SJCRH30 (cell line): ENCODE results near the gene ZNF213. TPM values are rescaled to one million over a fixed set of nuclear protein-coding genes. Genes with fewer than 3 reads are reported as not detected.

Source experiments
- DNase-seq, 2 experiments: peaks; one replicate each; pipeline ENCODE4 v3.0.0-alpha.2; 2015 to 2020
- H3K27ac ChIP-seq: fragments of 250-450 bp; sonication (Bioruptor Pico); 2 replicates; pipeline ENCODE4 v1.5.1; 2020; ENCODE audit warnings: mild to moderate bottlenecking, moderate library complexity
- H3K27me3 ChIP-seq: fragments of 250-450 bp; sonication (Bioruptor Pico); 2 replicates; pipeline ENCODE4 v1.5.1; 2020; ENCODE audit warnings: mild to moderate bottlenecking, moderate library complexity
- H3K36me3 ChIP-seq: fragments of 250-450 bp; sonication (Bioruptor Pico); 2 replicates; pipeline ENCODE4 v1.5.1; 2020; ENCODE audit warnings: mild to moderate bottlenecking, moderate library complexity
- H3K4me1 ChIP-seq: fragments of 250-450 bp; sonication (Bioruptor Pico); 2 replicates; pipeline ENCODE4 v1.5.1; 2020; ENCODE audit warnings: mild to moderate bottlenecking, moderate library complexity
- H3K4me3 ChIP-seq: fragments of 250-450 bp; sonication (Bioruptor Pico); 2 replicates; pipeline ENCODE4 v1.5.1; 2020; ENCODE audit warnings: mild to moderate bottlenecking, moderate library complexity
- H3K9me3 ChIP-seq: fragments of 250-450 bp; sonication (Bioruptor Pico); replicated peaks from 2 replicates; pipeline ENCODE4 v1.5.1; 2020; ENCODE audit warnings: mild to moderate bottlenecking, moderate library complexity
- total RNA-seq: library from RNA; depleted of rRNA; stranded (reverse); fragments of >200 nt; shearing (Covaris generic); gene quantifications from 2 replicates; pipeline ENCODE4 v1.2.3, GENCODE V29; 2014

ZNF213 gene
- total RNA-seq, 1 experiment from 2014 or later, result 2.5 TPM

GRCh38 chr16:3096362-3096761, 38.5 kb upstream of the ZNF213 start:
- Histone ChIP-seq H3K27ac (no peak overlapping the region), H3K36me3 (no peaks in the 10 kb centered on the region), H3K4me1 (peaks cover 25% of the 10 kb centered on the region), H3K9me3 (no peaks in the 10 kb centered on the region), H3K4me3 (no peak overlapping the region), H3K27me3 (no peaks in the 10 kb centered on the region)
- DNase-seq, result no peak

- Histone ChIP-seq H3K36me3 (no peaks in the 10 kb centered on the region), H3K4me1 (peaks cover 24% of the 10 kb centered on the region), H3K27ac (peak overlapping the region; percentile 29; the same call in 1 of the 2 replicates), H3K9me3 (no peaks in the 10 kb centered on the region), H3K4me3 (no peak overlapping the region), H3K27me3 (no peaks in the 10 kb centered on the region)
- DNase-seq, result no peak
These were observed 37.6 kb upstream of the ZNF213 start for GRCh38 chr16:3097266-3097665.

- Histone ChIP-seq H3K4me1 (peaks cover 18% of the 10 kb centered on the region), H3K4me3 (no peak within 1 kb of the TSS), H3K27me3 (no peaks in the 10 kb centered on the region), H3K9me3 (no peaks in the 10 kb centered on the region), H3K36me3 (no peaks in the 10 kb centered on the region), H3K27ac (no peak within 1 kb of the TSS)
- no peak for DNase-seq
These were observed 36.1 kb upstream of the ZNF213 start, which contains the start of gene ZSCAN10 for GRCh38 chr16:3098459-3099394. TSS of gene ZSCAN10 (minus strand) at chr16:3099294. CDS start at chr16:3092937, 6,357 bp downstream.

- H3K36me3 ChIP-seq, result no peaks in the 10 kb centered on the region
- H3K27ac ChIP-seq, result no peak overlapping the region
- no peaks in the 10 kb centered on the region for H3K9me3 ChIP-seq
- no peak for DNase-seq
- H3K4me3 ChIP-seq, result no peak overlapping the region
- no peaks in the 10 kb centered on the region for H3K27me3 ChIP-seq
- H3K4me1 ChIP-seq, result peaks cover 18% of the 10 kb centered on the region
These were observed 35.5 kb upstream of the ZNF213 start for GRCh38 chr16:3099395-3099731.

- DNase-seq, result no peak
- Histone ChIP-seq H3K36me3 (no peaks in the 10 kb centered on the region), H3K27ac (no peak overlapping the region), H3K9me3 (no peaks in the 10 kb centered on the region), H3K27me3 (no peaks in the 10 kb centered on the region), H3K4me1 (peaks cover 18% of the 10 kb centered on the region), H3K4me3 (no peak overlapping the region)
These were observed 34.9 kb upstream of the ZNF213 start for GRCh38 chr16:3099732-3100499.

GRCh38 chr16:3101018-3101840, 33.6 kb upstream of the ZNF213 start:
- Histone ChIP-seq H3K4me1 (peaks cover 20% of the 10 kb centered on the region), H3K27ac (no peak overlapping the region), H3K27me3 (no peaks in the 10 kb centered on the region), H3K36me3 (no peaks in the 10 kb centered on the region), H3K4me3 (no peak overlapping the region), H3K9me3 (no peaks in the 10 kb centered on the region)
- DNase-seq, result no peak

- H3K27ac ChIP-seq, result no peak overlapping the region
- no peaks in the 10 kb centered on the region for H3K36me3 ChIP-seq
- DNase-seq, result peak in 1 of 2 experiments; percentile 65
- H3K4me1 ChIP-seq, result peaks cover 20% of the 10 kb centered on the region
- H3K4me3 ChIP-seq, result no peak overlapping the region
- H3K9me3 ChIP-seq, result no peaks in the 10 kb centered on the region
- no peaks in the 10 kb centered on the region for H3K27me3 ChIP-seq
These were observed 32.9 kb upstream of the ZNF213 start for GRCh38 chr16:3101841-3102470.

GRCh38 chr16:3106205-3106928, 28.5 kb upstream of the ZNF213 start:
- Histone ChIP-seq H3K27ac (peak overlapping the region; percentile 67), H3K4me3 (peak overlapping the region; percentile 75), H3K36me3 (no peaks in the 10 kb centered on the region), H3K4me1 (peaks cover 10% of the 10 kb centered on the region), H3K9me3 (no peaks in the 10 kb centered on the region), H3K27me3 (no peaks in the 10 kb centered on the region)
- DNase-seq, result peak; percentile 92 to 93

GRCh38 chr16:3112058-3112880, 22.6 kb upstream of the ZNF213 start, which contains the start of gene ZNF205:
TSS of gene ZNF205 (plus strand) at chr16:3112586. CDS start at chr16:3113431, 845 bp downstream.
- DNase-seq, result peak; percentile 83 to 86
- H3K27ac ChIP-seq, result peak within 1 kb of the TSS; percentile 96
- peak within 1 kb of the TSS; percentile 68 for H3K4me3 ChIP-seq

GRCh38 chr16:3112881-3113574, 21.8 kb upstream of the ZNF213 start:
- peaks cover 16% of the 10 kb centered on the region for H3K4me1 ChIP-seq
- H3K4me3 ChIP-seq, result peak overlapping the region; percentile 68
- DNase-seq, result peak; percentile 44 to 54
- H3K27ac ChIP-seq, result peak overlapping the region; percentile 96
- H3K36me3 ChIP-seq, result peaks cover 17% of the 10 kb centered on the region
- H3K9me3 ChIP-seq, result no peaks in the 10 kb centered on the region
- H3K27me3 ChIP-seq, result no peaks in the 10 kb centered on the region

More at GRCh38 chr16:3112058-3112880, 22.6 kb upstream of the ZNF213 start, which contains the start of gene ZNF205:
- Histone ChIP-seq H3K9me3 (no peaks in the 10 kb centered on the region), H3K27me3 (no peaks in the 10 kb centered on the region), H3K36me3 (peaks cover 17% of the 10 kb centered on the region), H3K4me1 (peaks cover 16% of the 10 kb centered on the region)

GRCh38 chr16:3113765-3114479, 20.9 kb upstream of the ZNF213 start:
- H3K27me3 ChIP-seq, result no peaks in the 10 kb centered on the region
- H3K4me3 ChIP-seq, result peak overlapping the region; percentile 68
- peak; percentile 73 to 74 for DNase-seq
- peaks cover 26% of the 10 kb centered on the region for H3K36me3 ChIP-seq
- H3K4me1 ChIP-seq, result peaks cover 12% of the 10 kb centered on the region
- H3K9me3 ChIP-seq, result no peaks in the 10 kb centered on the region
- peak overlapping the region; percentile 96 for H3K27ac ChIP-seq

GRCh38 chr16:3115003-3115402, 19.8 kb upstream of the ZNF213 start:
- peak overlapping the region; percentile 68; the same call in 1 of the 2 replicates for H3K4me3 ChIP-seq
- no peaks in the 10 kb centered on the region for H3K9me3 ChIP-seq
- H3K4me1 ChIP-seq, result peaks cover 12% of the 10 kb centered on the region
- peaks cover 33% of the 10 kb centered on the region for H3K36me3 ChIP-seq
- no peaks in the 10 kb centered on the region for H3K27me3 ChIP-seq
- no peak for DNase-seq
- H3K27ac ChIP-seq, result peak overlapping the region; percentile 96
